H1 (cell line): Measurements from ENCODE around the gene STT3B. TPM values are rescaled to one million over a fixed set of nuclear protein-coding genes. Genes with fewer than 3 reads are reported as not detected.

ENCODE experiments used
- CTCF ChIA-PET: fragments of 300-600 bp; sonication (Branson Sonifier 250); formaldehyde crosslinking; loops from one replicate; lab custom pipeline; 2021; ENCODE audit not compliant: partially characterized antibody; lab: Charles Lee
- POLR2A ChIA-PET: fragments of 300-600 bp; sonication (Branson Sonifier 250); formaldehyde crosslinking; loops from one replicate; lab custom pipeline; 2021; ENCODE audit warnings: inconsistent platforms; ENCODE audit not compliant: partially characterized antibody; lab: Charles Lee
- DNase-seq, 2 experiments: peaks; one replicate each; pipeline versions ENCODE4 v3.0.0 to v3.0.0-alpha.2; 2010 to 2022; ENCODE audit warnings: low spot score in 2 of 2, low read depth in 1 of 2, mixed read lengths in 1 of 2
- FAIRE-seq: peaks from 2 replicates; lab custom pipeline; 2011; peaks lifted over from hg19 to GRCh38; lab: Jason Lieb, UNC
- H2AFZ ChIP-seq: 2 replicates; pipeline ENCODE4 v1.8.1; 2012; ENCODE audit warnings: low read length, inconsistent platforms
- H2AK5ac ChIP-seq: 2 replicates; pipeline ENCODE4 v1.6.1; 2013; ENCODE audit warnings: low read depth, low read length
- H2BK120ac ChIP-seq: replicated peaks from 2 replicates; pipeline ENCODE3; 2013; ENCODE audit warnings: low read depth, low read length, inconsistent platforms
- H2BK12ac ChIP-seq: 2 replicates; pipeline ENCODE4 v1.6.1; 2013; ENCODE audit warnings: low read depth, low read length
- H2BK15ac ChIP-seq: 2 replicates; pipeline ENCODE4 v1.6.1; 2013; ENCODE audit warnings: low read length
- H2BK20ac ChIP-seq: 2 replicates; pipeline ENCODE4 v1.6.1; 2013; ENCODE audit warnings: low read length
- H2BK5ac ChIP-seq: 2 replicates; pipeline ENCODE4 v1.6.1; 2013; ENCODE audit warnings: low read depth, low read length
- H3K14ac ChIP-seq: 2 replicates; pipeline ENCODE4 v1.6.1; 2013; ENCODE audit warnings: inconsistent platforms; ENCODE audit not compliant: insufficient read length
- H3K18ac ChIP-seq: 2 replicates; pipeline ENCODE4 v1.6.1; 2013; ENCODE audit warnings: low read length; ENCODE audit errors: extremely low read depth
- H3K23ac ChIP-seq: 2 replicates; pipeline ENCODE4 v1.6.1; 2013; ENCODE audit warnings: inconsistent platforms; ENCODE audit not compliant: insufficient read length
- H3K23me2 ChIP-seq: 2 replicates; pipeline ENCODE4 v1.6.1; 2013; ENCODE audit warnings: low read depth, low read length
- H3K27ac ChIP-seq: 2 replicates; pipeline ENCODE4 v1.6.1; 2011; ENCODE audit warnings: low read depth, low read length, inconsistent platforms
- H3K27me3 ChIP-seq, 4 experiments: replicated peaks in 1 of 4; 1 replicate in 1 of 4; 2 replicates in 3 of 4; pipeline versions ENCODE4 v1.6.1 to v1.8.1; 2011 to 2013; ENCODE audit warnings: low read length in 3 of 4, mild to moderate bottlenecking in 3 of 4, inconsistent platforms in 2 of 4, mixed read lengths in 2 of 4, moderate library complexity in 1 of 4; ENCODE audit not compliant: control insufficient read depth in 3 of 4, insufficient read depth in 3 of 4; ENCODE audit errors: extremely low read depth in 1 of 4
- H3K36me3 ChIP-seq, 4 experiments: 2 replicates each; pipeline versions ENCODE4 v1.6.1 to v1.8.1; 2011 to 2013; ENCODE audit warnings: mild to moderate bottlenecking in 4 of 4, low read length in 3 of 4, moderate library complexity in 2 of 4, control low read depth in 1 of 4, inconsistent platforms in 1 of 4; ENCODE audit not compliant: insufficient read depth in 4 of 4, control insufficient read depth in 2 of 4
- H3K4ac ChIP-seq: replicated peaks from 2 replicates; pipeline ENCODE3; 2013; ENCODE audit warnings: low read length, low read depth, mixed read lengths, inconsistent platforms; ENCODE audit not compliant: insufficient read length
- H3K4me1 ChIP-seq, 4 experiments: replicated peaks in 1 of 4; 1 replicate in 1 of 4; 2 replicates in 3 of 4; pipeline versions ENCODE4 v1.6.1 to v1.8.1; 2011 to 2013; ENCODE audit warnings: low read length in 3 of 4, inconsistent platforms in 2 of 4, mixed read lengths in 1 of 4; ENCODE audit not compliant: insufficient read depth in 4 of 4, control insufficient read depth in 3 of 4
- H3K4me2 ChIP-seq, 2 experiments: 2 replicates each; pipeline versions ENCODE4 v1.6.1 to v1.8.1; 2011 to 2013; ENCODE audit warnings: low read depth in 2 of 2, low read length in 2 of 2, control low read depth in 1 of 2, inconsistent platforms in 1 of 2, mild to moderate bottlenecking in 1 of 2; ENCODE audit not compliant: insufficient read depth in 1 of 2
- H3K4me3 ChIP-seq, 4 experiments: fragments of 200-600, 300-600 bp in 1 of 4; sonication (generic), shearing (Covaris generic), sonication (Bioruptor Twin) in 1 of 4; 2 replicates each; pipeline versions ENCODE4 v1.5.1 to v1.8.1; 2011 to 2016; ENCODE audit warnings: low read length in 4 of 4, low read depth in 3 of 4, control low read depth in 2 of 4, inconsistent platforms in 2 of 4, mild to moderate bottlenecking in 2 of 4, mixed read lengths in 1 of 4, moderate library complexity in 1 of 4; ENCODE audit not compliant: insufficient read depth in 2 of 4; ENCODE audit errors: extremely low read depth in 1 of 4
- H3K56ac ChIP-seq: replicated peaks from 2 replicates; pipeline ENCODE3; 2013; ENCODE audit warnings: low read depth, mild to moderate bottlenecking, mixed read lengths, low read length, inconsistent platforms; ENCODE audit not compliant: insufficient read length
- H3K79me1 ChIP-seq: 2 replicates; pipeline ENCODE4 v1.6.1; 2013; ENCODE audit warnings: low read depth, low read length, control low read depth
- H3K79me2 ChIP-seq, 2 experiments: 2 replicates each; pipeline versions ENCODE4 v1.6.1 to v1.8.1; 2012 to 2013; ENCODE audit warnings: low read length in 2 of 2, mild to moderate bottlenecking in 2 of 2, inconsistent platforms in 1 of 2; ENCODE audit not compliant: insufficient read depth in 2 of 2, control insufficient read depth in 1 of 2
- H3K9ac ChIP-seq, 4 experiments: replicated peaks in 1 of 4; 1 replicate in 1 of 4; 2 replicates in 3 of 4; pipeline versions ENCODE4 v1.6.1 to v1.8.1; 2011 to 2013; ENCODE audit warnings: low read depth in 3 of 4, low read length in 3 of 4, control low read depth in 2 of 4, mild to moderate bottlenecking in 2 of 4, moderate library complexity in 2 of 4, inconsistent platforms in 1 of 4; ENCODE audit errors: extremely low read depth in 1 of 4
- H3K9me3 ChIP-seq, 2 experiments: 2 replicates each; pipeline versions ENCODE4 v1.6.1 to v1.8.1; 2012 to 2013; ENCODE audit warnings: mild to moderate bottlenecking in 2 of 2, moderate library complexity in 2 of 2, control low read depth in 1 of 2, inconsistent platforms in 1 of 2, low read depth in 1 of 2, low read length in 1 of 2, mixed read lengths in 1 of 2; ENCODE audit not compliant: insufficient read depth in 2 of 2
- H4K20me1 ChIP-seq, 2 experiments: replicated peaks in 1 of 2; 2 replicates each; pipeline versions ENCODE3 to v1.8.1; 2011 to 2013; ENCODE audit warnings: inconsistent platforms in 2 of 2, low read length in 2 of 2, mild to moderate bottlenecking in 1 of 2; ENCODE audit not compliant: insufficient read depth in 2 of 2, control insufficient read depth in 1 of 2
- H4K5ac ChIP-seq: 2 replicates; pipeline ENCODE4 v1.6.1; 2013; ENCODE audit warnings: low read length, low read depth, mixed read lengths, inconsistent platforms; ENCODE audit not compliant: insufficient read length
- H4K8ac ChIP-seq: 2 replicates; pipeline ENCODE4 v1.8.0; 2013; ENCODE audit warnings: mild to moderate bottlenecking, moderate library complexity, low read length, inconsistent platforms; ENCODE audit not compliant: insufficient read depth; ENCODE audit errors: extremely low read depth
- H4K91ac ChIP-seq: replicated peaks from 2 replicates; pipeline ENCODE3; 2013; ENCODE audit warnings: low read length, mixed read lengths, inconsistent platforms; ENCODE audit not compliant: insufficient read length
- BACH1 ChIP-seq: IDR thresholded peaks from 2 replicates; pipeline ENCODE4 v1.6.1; 2012; ENCODE audit warnings: low read length, improper control_type of control experiment
- E2F6 ChIP-seq: IDR thresholded peaks from 2 replicates; pipeline ENCODE4 v1.6.1; 2012; ENCODE audit warnings: inconsistent platforms
- EP300 ChIP-seq, 2 experiments: IDR thresholded peaks; 1 replicate in 1 of 2; 2 replicates in 1 of 2; pipeline ENCODE4 v1.6.1; 2011 to 2012; ENCODE audit warnings: low read depth in 2 of 2, low read length in 2 of 2, mild to moderate bottlenecking in 2 of 2, borderline replicate concordance in 1 of 2, inconsistent platforms in 1 of 2, moderate library complexity in 1 of 2
- GABPA ChIP-seq: IDR thresholded peaks from 2 replicates; pipeline ENCODE4 v1.6.1; 2011; ENCODE audit warnings: mild to moderate bottlenecking, low read length, moderate library complexity, borderline replicate concordance; ENCODE audit not compliant: insufficient read depth
- KDM1A ChIP-seq: fragments of 200-600, 300-600 bp; sonication (generic); IDR thresholded peaks from 2 replicates; pipeline ENCODE4 v1.7.1; 2016; ENCODE audit warnings: mild to moderate bottlenecking, low read length, borderline replicate concordance
- RNF2 ChIP-seq: fragments of 200-900, 300-1000 bp; sonication (generic); IDR thresholded peaks from 2 replicates; pipeline ENCODE4 v1.7.1; 2016; ENCODE audit warnings: borderline replicate concordance, low read depth, mild to moderate bottlenecking, antibody characterized with exemption, low read length; ENCODE audit not compliant: poor library complexity, severe bottlenecking; ENCODE audit errors: missing control alignments
- RXRA ChIP-seq: IDR thresholded peaks from 2 replicates; pipeline ENCODE4 v1.6.1; 2011; ENCODE audit warnings: low read depth, mild to moderate bottlenecking, low read length, moderate library complexity; ENCODE audit not compliant: insufficient read depth
- SP2 ChIP-seq: IDR thresholded peaks from 2 replicates; pipeline ENCODE4 v1.6.1; 2012; ENCODE audit warnings: mild to moderate bottlenecking, low read length, inconsistent platforms
- SP4 ChIP-seq: IDR thresholded peaks from 2 replicates; pipeline ENCODE4 v1.6.1; 2012; ENCODE audit warnings: low read length, inconsistent platforms
- YY1 ChIP-seq: IDR thresholded peaks from 2 replicates; pipeline ENCODE4 v1.6.1; 2011; ENCODE audit warnings: low read depth, mild to moderate bottlenecking, low read length
- WGBS, 2 experiments: shearing (Covaris generic) in 1 of 2; methylation state at CpG; one replicate each; pipeline versions ENCODE4 v1.1.6 to v1.1.7; 2013 to 2015; ENCODE audit warnings: low lambda C conversion rate in 2 of 2, mixed read lengths in 2 of 2, inconsistent platforms in 1 of 2, low coverage in 1 of 2, missing lambda C conversion rate in 1 of 2; ENCODE audit not compliant: insufficient replicate concordance in 2 of 2, insufficient coverage in 1 of 2, insufficient read length in 1 of 2; ENCODE audit errors: extremely low coverage in 1 of 2, missing lambda C conversion rate in 1 of 2; 5-methylcytosine and 5-hydroxymethylcytosine counted together
- polyA plus RNA-seq, 7 experiments: library from polyadenylated mRNA; depleted of rRNA in 3 of 7; stranded (reverse) in 5 of 7; unstranded in 2 of 7; fragments of >200 nt in 5 of 7; fragments of 200-250 nt in 2 of 7; gene quantifications; 1 replicate in 5 of 7; 2 replicates in 1 of 7; 4 replicates in 1 of 7; pipeline versions ENCODE4 v1.2.1 to v1.2.3, GENCODE V29; 2011 to 2013; ENCODE audit warnings: missing spikeins in 2 of 7, mixed read lengths in 2 of 7
- total RNA-seq: library from RNA; stranded (reverse); fragmentation: NEBNext Ultra II Directional; extraction: Animal tissue kit (Norgen Biotek cat#: 25700); gene quantifications from 2 replicates; pipeline ENCODE4 v1.2.1, GENCODE V29; 2021
- TF ChIP-seq, protein P1 (sequence below): IDR thresholded peaks from 2 replicates; pipeline ENCODE4 v1.6.1; 2012; ENCODE audit warnings: low read length, inconsistent platforms

The STT3B gene
- total and polyA plus RNA-seq, 2 of the 8 experiments (the other 6 are each of a cell fraction or from before 2014, with no cell fraction given): 43.5 to 134 TPM

- H2AFZ ChIP-seq: no peak overlapping the region
- ChIA-PET CTCF (interaction anchor here (0.7 to 2.8 kb wide), 4 partner anchors 10 to 30 kb away, joined by 3 to 10 read pairs (median 6); no protein-coding TSS in a partner anchor), POLR2A (interaction anchor here (0.6 to 0.8 kb wide), 2 partner anchors 9 to 69 kb away, joined by 3 read pairs; no protein-coding TSS in a partner anchor)
- H3K4ac ChIP-seq: no peak overlapping the region
- H3K14ac ChIP-seq: no peak overlapping the region
- no peak overlapping the region for H2AK5ac ChIP-seq
- H4K20me1 ChIP-seq: peaks cover 3 to 6% of the 10 kb centered on the region in 2 experiments
- no peak overlapping the region for H4K91ac ChIP-seq
- H2BK12ac ChIP-seq: no peak overlapping the region
- no peaks in the 10 kb centered on the region for H3K79me1 ChIP-seq
- H3K79me2 ChIP-seq: peaks cover 3 to 89% of the 10 kb centered on the region in 2 experiments; a peak in 3 of 4 replicates
- no peak overlapping the region for H3K27ac ChIP-seq
- no peak overlapping the region; the same call in 1 of the 2 replicates for H4K8ac ChIP-seq
- no peak overlapping the region for H3K4me3 ChIP-seq
- peaks cover 0 to 18% (median 7%) of the 10 kb centered on the region in 4 experiments; a peak in 5 of 8 replicates for H3K36me3 ChIP-seq
- H3K23ac ChIP-seq: no peak overlapping the region
- no peaks in the 10 kb centered on the region; a peak in 1 of 7 replicates for H3K4me1 ChIP-seq
- H3K4me2 ChIP-seq: no peak overlapping the region
- no peak overlapping the region for H2BK5ac ChIP-seq
- H3K56ac ChIP-seq: no peak overlapping the region
- WGBS, 2 experiments: 94% methylated on average over 7 of the region's 7 CpGs; no CpG with 5 or more reads in 1 of the 2 experiments
- no peak overlapping the region for H3K18ac ChIP-seq
- H3K27me3 ChIP-seq: no peaks in the 10 kb centered on the region
- no peak for DNase-seq
- no peaks in the 10 kb centered on the region for H3K9me3 ChIP-seq
- no peak overlapping the region for H4K5ac ChIP-seq
- H3K23me2 ChIP-seq: no peaks in the 10 kb centered on the region
- H2BK20ac ChIP-seq: no peak overlapping the region
- no peak for FAIRE-seq
- no peak overlapping the region for H2BK120ac ChIP-seq
- no peak overlapping the region for H2BK15ac ChIP-seq
- no peak overlapping the region for H3K9ac ChIP-seq
- no peak for TF ChIP-seq E2F6
- TF ChIP-seq BACH1: no peak
- TF ChIP-seq RXRA: no peak
- TF ChIP-seq KDM1A: no peak
- TF ChIP-seq SP2: no peak
- TF ChIP-seq RNF2: no peak
- TF ChIP-seq, protein P1, sequence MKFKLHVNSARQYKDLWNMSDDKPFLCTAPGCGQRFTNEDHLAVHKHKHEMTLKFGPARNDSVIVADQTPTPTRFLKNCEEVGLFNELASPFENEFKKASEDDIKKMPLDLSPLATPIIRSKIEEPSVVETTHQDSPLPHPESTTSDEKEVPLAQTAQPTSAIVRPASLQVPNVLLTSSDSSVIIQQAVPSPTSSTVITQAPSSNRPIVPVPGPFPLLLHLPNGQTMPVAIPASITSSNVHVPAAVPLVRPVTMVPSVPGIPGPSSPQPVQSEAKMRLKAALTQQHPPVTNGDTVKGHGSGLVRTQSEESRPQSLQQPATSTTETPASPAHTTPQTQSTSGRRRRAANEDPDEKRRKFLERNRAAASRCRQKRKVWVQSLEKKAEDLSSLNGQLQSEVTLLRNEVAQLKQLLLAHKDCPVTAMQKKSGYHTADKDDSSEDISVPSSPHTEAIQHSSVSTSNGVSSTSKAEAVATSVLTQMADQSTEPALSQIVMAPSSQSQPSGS: no peak
- TF ChIP-seq YY1: no peak
- TF ChIP-seq EP300 (IDR thresholded peaks at IDR 0.05; ENCODE audit: borderline replicate concordance in 1 of 2, low read depth in 2 of 2, low read length in 2 of 2): no peak
- TF ChIP-seq GABPA: no peak
- no peak for TF ChIP-seq SP4
Observed at GRCh38 chr3:31579828-31580227, 47.1 kb downstream of the STT3B start.
